Right lobe of liver (tissue), 4 donors: ENCODE results near the gene RUNX2.

Experiments
- CTCF ChIP-seq, 4 donors: fragments of 200-600 bp in 3 of 4; fragments of 450-650 bp in 1 of 4; IDR thresholded peaks; one replicate each; pipeline versions ENCODE4 v1.5.1 to v1.8.0; 2016 to 2022; ENCODE audit warnings: antibody characterized with exemption in 4 of 4, mild to moderate bottlenecking in 2 of 4
- POLR2A ChIP-seq: fragments of 450-650 bp; IDR thresholded peaks from one replicate; pipeline ENCODE4 v1.6.1; 2017; ENCODE audit warnings: antibody characterized with exemption, mild to moderate bottlenecking
- donor health status: DM: no; HTN: no; CAD: no.
- donor health status: DM: no; HTN: no; CAD: no.
- donor health status: DM: no; HTN: yes; CAD: no.

- TF ChIP-seq POLR2A (no peak), CTCF (IDR thresholded peaks at IDR 0.05) (no peak)
These were observed 336.6 kb downstream of the RUNX2 start for GRCh38 chr6:45664707-45665106.
